Neutrophil (primary cell): Measurements from ENCODE around the gene ERBB2.

Experiments
- H3K27ac ChIP-seq: fragments of 200-600 bp; sonication (generic); 2 replicates; pipeline ENCODE4 v1.5.1; 2016; ENCODE audit warnings: mild to moderate bottlenecking, moderate library complexity
- H3K27me3 ChIP-seq: fragments of 200-600 bp; sonication (generic); 2 replicates; pipeline ENCODE4 v1.6.0; 2016; ENCODE audit warnings: mild to moderate bottlenecking
- H3K36me3 ChIP-seq: fragments of 200-600 bp; sonication (generic); 2 replicates; pipeline ENCODE4 v1.5.1; 2017
- H3K4me1 ChIP-seq, 2 experiments: fragments of 200-600 bp in 1 of 2; sonication (generic) in 1 of 2; 1 replicate in 1 of 2; 2 replicates in 1 of 2; pipeline versions ENCODE4 v1.5.1 to v1.6.1; 2013 to 2016; ENCODE audit warnings: low read depth in 1 of 2, low read length in 1 of 2, mild to moderate bottlenecking in 1 of 2, moderate library complexity in 1 of 2; ENCODE audit not compliant: control insufficient read depth in 1 of 2, insufficient read depth in 1 of 2
- H3K4me3 ChIP-seq, 2 experiments: fragments of 200-600 bp in 1 of 2; sonication (generic) in 1 of 2; 1 replicate in 1 of 2; 2 replicates in 1 of 2; pipeline ENCODE4 v1.5.1; 2013 to 2016; ENCODE audit warnings: low read depth in 1 of 2, low read length in 1 of 2, mild to moderate bottlenecking in 1 of 2, moderate library complexity in 1 of 2
- H3K9me3 ChIP-seq: fragments of 200-600 bp; sonication (generic); 2 replicates; pipeline ENCODE4 v1.5.1; 2016
- CTCF ChIP-seq: fragments of 200-600 bp; sonication (generic); IDR thresholded peaks from 2 replicates; pipeline ENCODE4 v1.5.1; 2016; ENCODE audit warnings: antibody characterized with exemption

ERBB2 gene

GRCh38 chr17:39742126-39742855 lies 42.4 kb downstream of the ERBB2 start:
- Histone ChIP-seq H3K4me1 (peaks cover 3 to 20% of the 10 kb centered on the region in 2 experiments), H3K9me3 (no peaks in the 10 kb centered on the region), H3K4me3 (no peak overlapping the region), H3K27ac (no peak overlapping the region), H3K27me3 (peaks cover 78% of the 10 kb centered on the region), H3K36me3 (no peaks in the 10 kb centered on the region)
- TF ChIP-seq CTCF, result no peak

GRCh38 chr17:39742856-39743436 lies 43.1 kb downstream of the ERBB2 start:
- Histone ChIP-seq H3K36me3 (no peaks in the 10 kb centered on the region), H3K4me3 (no peak overlapping the region), H3K27ac (no peak overlapping the region), H3K4me1 (peaks cover 0 to 16% of the 10 kb centered on the region in 2 experiments), H3K27me3 (peaks cover 75% of the 10 kb centered on the region), H3K9me3 (no peaks in the 10 kb centered on the region)
- no peak for TF ChIP-seq CTCF

- Histone ChIP-seq H3K27ac (no peak overlapping the region), H3K4me3 (no peak overlapping the region), H3K27me3 (peaks cover 75% of the 10 kb centered on the region), H3K36me3 (no peaks in the 10 kb centered on the region), H3K9me3 (no peaks in the 10 kb centered on the region), H3K4me1 (peaks cover 0 to 4% of the 10 kb centered on the region in 2 experiments)
- TF ChIP-seq CTCF, result no peak
These were observed 44.4 kb downstream of the ERBB2 start for GRCh38 chr17:39744075-39744835.

- Histone ChIP-seq H3K27ac (no peak overlapping the region), H3K27me3 (peaks cover 73% of the 10 kb centered on the region), H3K36me3 (no peaks in the 10 kb centered on the region), H3K4me1 (no peaks in the 10 kb centered on the region), H3K4me3 (no peak overlapping the region), H3K9me3 (no peaks in the 10 kb centered on the region)
- no peak for TF ChIP-seq CTCF
These were observed 45.0 kb downstream of the ERBB2 start for GRCh38 chr17:39744836-39745215.

- Histone ChIP-seq H3K36me3 (no peaks in the 10 kb centered on the region), H3K27me3 (peaks cover 73% of the 10 kb centered on the region), H3K27ac (no peak overlapping the region), H3K9me3 (no peaks in the 10 kb centered on the region), H3K4me1 (no peaks in the 10 kb centered on the region), H3K4me3 (no peak overlapping the region)
- TF ChIP-seq CTCF, result no peak
These were observed 45.7 kb downstream of the ERBB2 start for GRCh38 chr17:39745335-39746144.
